HCT116 (cell line): Measurements from ENCODE around the gene MATR3. TPM values are rescaled to one million over a fixed set of nuclear protein-coding genes. Genes with fewer than 3 reads are reported as not detected.

Source experiments
- ATAC-seq: fragments of 200-7000 bp; cut with Tn5 transposase; 2 replicates; pipeline ENCODE4 v1.9.1; 2020; ENCODE audit warnings: mild to moderate bottlenecking, moderate library complexity
- BruUV-seq: library from RNA; stranded (reverse); fragments of 400-500 nt; replicated peaks from 2 replicates; lab custom pipeline; 2021; lab: Mats Ljungman, UMichigan
- CTCF ChIA-PET: fragments of 300-600 bp; sonication (Branson Sonifier 250); formaldehyde crosslinking; loops from one replicate; lab custom pipeline; 2021; ENCODE audit warnings: antibody characterized with exemption; lab: Charles Lee
- POLR2A ChIA-PET: fragments of 300-600, 350-600 bp; sonication (Branson Sonifier 250); formaldehyde crosslinking; loops from one replicate; lab custom pipeline; 2021; ENCODE audit warnings: antibody characterized with exemption; lab: Charles Lee
- RAD21 ChIA-PET, 2 experiments: fragments of 300-600 bp; sonication (Branson Sonifier 250); formaldehyde crosslinking; loops; one replicate each; lab custom pipeline; 2023; ENCODE audit warnings: low total read pairs in 2 of 2; ENCODE audit not compliant: uncharacterized antibody in 2 of 2, unreplicated experiment in 2 of 2, low non-redundant PET in 1 of 2; lab: Charles Lee
- DNase-seq: peaks from one replicate; pipeline ENCODE4 v3.0.0-alpha.2; 2010; ENCODE audit warnings: low read depth, low spot score
- H2AFZ ChIP-seq: fragments of 200-600 bp; shearing (Covaris generic), sonication (generic); 2 replicates; pipeline ENCODE4 v1.6.1; 2017; ENCODE audit warnings: low read depth, mixed run types, mixed read lengths, antibody characterized with exemption, low read length; ENCODE audit not compliant: poor library complexity, severe bottlenecking
- H3K27ac ChIP-seq: 2 replicates; pipeline ENCODE4 v1.5.1; 2012; ENCODE audit warnings: low read depth, low read length
- H3K27me3 ChIP-seq: fragments of 200-600 bp; sonication (generic); 2 replicates; pipeline ENCODE4 v1.6.1; 2016; ENCODE audit warnings: mixed run types, low read length, mixed read lengths; ENCODE audit not compliant: insufficient read depth
- H3K36me3 ChIP-seq, 2 experiments: fragments of 200-500 bp in 1 of 2; fragments of 200-600 bp in 1 of 2; sonication (Bioruptor generic) in 1 of 2; sonication (generic) in 1 of 2; 2 replicates each; pipeline versions ENCODE4 v1.5.1 to v1.6.1; 2014 to 2016; ENCODE audit warnings: low read length in 2 of 2, inconsistent platforms in 1 of 2, mixed read lengths in 1 of 2, mixed run types in 1 of 2; ENCODE audit not compliant: insufficient read depth in 2 of 2, control insufficient read depth in 1 of 2
- H3K4me1 ChIP-seq, 2 experiments: fragments of 200-600 bp in 1 of 2; sonication (generic) in 1 of 2; 2 replicates each; pipeline versions ENCODE4 v1.5.1 to v1.6.1; 2012 to 2017; ENCODE audit warnings: low read length in 2 of 2, inconsistent platforms in 1 of 2, mild to moderate bottlenecking in 1 of 2, mixed read lengths in 1 of 2, mixed run types in 1 of 2, moderate library complexity in 1 of 2; ENCODE audit not compliant: insufficient read depth in 2 of 2, control insufficient read depth in 1 of 2
- H3K4me2 ChIP-seq: fragments of 200-600 bp; sonication (generic); 2 replicates; pipeline ENCODE4 v1.6.1; 2017; ENCODE audit warnings: mixed run types, low read length, mixed read lengths
- H3K4me3 ChIP-seq, 2 experiments: fragments of 200-600 bp in 1 of 2; sonication (generic) in 1 of 2; replicated peaks in 1 of 2; 2 replicates each; pipeline ENCODE4 v1.5.1; 2011 to 2016; ENCODE audit warnings: low read length in 2 of 2, control low read depth in 1 of 2, low read depth in 1 of 2, mild to moderate bottlenecking in 1 of 2, mixed read lengths in 1 of 2, mixed run types in 1 of 2
- H3K79me2 ChIP-seq: fragments of 200-600 bp; sonication (generic); 2 replicates; pipeline ENCODE4 v1.6.1; 2017; ENCODE audit warnings: mild to moderate bottlenecking, mixed run types, low read length, moderate library complexity, mixed read lengths; ENCODE audit not compliant: insufficient read depth
- H3K9ac ChIP-seq: fragments of 200-600 bp; sonication (generic); 2 replicates; pipeline ENCODE4 v1.6.1; 2016; ENCODE audit warnings: low read length, mixed read lengths
- H3K9me2 ChIP-seq: fragments of 200-600 bp; sonication (generic), shearing (Covaris generic); 2 replicates; pipeline ENCODE4 v1.6.1; 2017; ENCODE audit warnings: mixed run types, mild to moderate bottlenecking, moderate library complexity; ENCODE audit not compliant: insufficient read depth
- H3K9me3 ChIP-seq, 2 experiments: fragments of 200-500 bp in 1 of 2; fragments of 200-600 bp in 1 of 2; sonication (Bioruptor generic) in 1 of 2; sonication (generic) in 1 of 2; 2 replicates each; pipeline ENCODE4 v1.6.1; 2014 to 2017; ENCODE audit warnings: low read length in 2 of 2, mixed read lengths in 2 of 2, inconsistent platforms in 1 of 2, low read depth in 1 of 2, mild to moderate bottlenecking in 1 of 2, mixed run types in 1 of 2, moderate library complexity in 1 of 2; ENCODE audit not compliant: control insufficient read depth in 1 of 2, insufficient read depth in 1 of 2
- H4K20me1 ChIP-seq: fragments of 200-600 bp; sonication (generic), shearing (Covaris generic); 2 replicates; pipeline ENCODE4 v1.6.1; 2017; ENCODE audit warnings: mixed run types, mild to moderate bottlenecking, moderate library complexity; ENCODE audit not compliant: insufficient read depth
- CBX3 ChIP-seq: IDR thresholded peaks from 2 replicates; pipeline ENCODE4 v1.6.1; 2012; ENCODE audit warnings: low read depth
- JUND ChIP-seq: IDR thresholded peaks from 2 replicates; pipeline ENCODE4 v1.6.1; 2012
- POLR2A ChIP-seq: IDR thresholded peaks from 2 replicates; pipeline ENCODE4 v1.7.0; 2011; ENCODE audit warnings: borderline replicate concordance; ENCODE audit not compliant: insufficient read depth, insufficient read length; ENCODE audit errors: extremely low read depth
- REST ChIP-seq: IDR thresholded peaks from 2 replicates; pipeline ENCODE4 v1.6.1; 2012; ENCODE audit warnings: low read depth
- SIN3A ChIP-seq: IDR thresholded peaks from 2 replicates; pipeline ENCODE4 v1.6.1; 2012; ENCODE audit warnings: low read depth
- SRF ChIP-seq: IDR thresholded peaks from 2 replicates; pipeline ENCODE4 v1.6.1; 2012; ENCODE audit warnings: low read depth
- TCF7L2 ChIP-seq: IDR thresholded peaks from 2 replicates; pipeline ENCODE4 v1.7.0; 2011; ENCODE audit warnings: borderline replicate concordance, inconsistent platforms; ENCODE audit not compliant: insufficient read depth, insufficient read length; ENCODE audit errors: extremely low read depth
- intact Hi-C: fragments of 100-400 bp; cut with micrococcal nuclease; formaldehyde crosslinking; loops from 2 replicates; pipeline ENCODE4 v1.10.0; 2022
- total RNA-seq: library from RNA; stranded (reverse); gene quantifications from one replicate; pipeline ENCODE4 v1.2.1, GENCODE V29; 2021; ENCODE audit not compliant: unreplicated experiment
- TF ChIP-seq, protein P1 (sequence below), 3 experiments: fragments of 200-600 bp in 1 of 3; sonication (generic) in 1 of 3; IDR thresholded peaks in 2 of 3; conservative IDR thresholded peaks in 1 of 3; 2 replicates each; pipeline ENCODE4 v1.5.1; 2012 to 2017; ENCODE audit warnings: low read depth in 2 of 3, low read length in 2 of 3, antibody characterized with exemption in 1 of 3, borderline replicate concordance in 1 of 3, control low read depth in 1 of 3, mild to moderate bottlenecking in 1 of 3, mixed read lengths in 1 of 3, mixed run types in 1 of 3, moderate library complexity in 1 of 3; ENCODE audit not compliant: insufficient read depth in 1 of 3

The MATR3 gene
- total RNA-seq, 1 experiment from 2014 or later, result 123 TPM

- peaks cover 17% of the 10 kb centered on the region for H3K79me2 ChIP-seq
- DNase-seq (no peak), ATAC-seq (peak; percentile 33; the same call in 1 of the 2 replicates)
These were observed 5.5 kb upstream of the MATR3 start for GRCh38 chr5:139287890-139288635.

DNA sequence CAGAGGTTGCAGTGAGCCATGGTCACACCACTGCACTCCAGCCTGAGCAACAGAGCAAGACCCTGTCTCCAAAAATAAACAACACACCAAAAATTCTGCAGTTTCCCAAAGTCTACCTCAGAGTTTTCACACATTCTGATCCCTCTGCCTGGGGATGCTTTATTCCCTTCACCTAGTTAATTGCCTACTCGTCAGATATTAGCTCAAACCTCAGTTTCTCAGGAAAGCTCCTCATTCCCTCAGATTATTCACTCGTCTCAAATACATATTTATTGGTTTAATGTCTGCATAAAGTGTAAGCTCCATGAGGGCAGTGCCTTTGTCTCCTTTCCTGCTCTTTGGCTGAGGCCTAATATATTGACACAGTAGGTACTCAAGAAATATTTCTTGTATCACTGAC lies 2.5 kb upstream of the MATR3 start:
- Histone ChIP-seq H2AFZ (no peak overlapping the region), H3K4me1 (peaks cover 13 to 21% of the 10 kb centered on the region in 2 experiments), H3K9me2 (no peaks in the 10 kb centered on the region), H3K27ac (no peak overlapping the region), H3K4me3 (no peak overlapping the region), H3K9ac (no peak overlapping the region), H3K4me2 (no peak overlapping the region), H3K27me3 (no peaks in the 10 kb centered on the region), H4K20me1 (peaks cover 12% of the 10 kb centered on the region; the same call in 1 of the 2 replicates), H3K36me3 (peaks cover 0 to 7% of the 10 kb centered on the region in 2 experiments; a peak in 3 of 4 replicates), H3K79me2 (peaks cover 26% of the 10 kb centered on the region), H3K9me3 (no peaks in the 10 kb centered on the region)
- no peak for DNase-seq
- no TSS peak for BruUV-seq
- ChIA-PET POLR2A (no interaction called here), CTCF (no interaction called here), RAD21 (no interaction called here)
- no peak for ATAC-seq
- TF ChIP-seq SIN3A, result no peak
- no peak for TF ChIP-seq REST
- TF ChIP-seq JUND, result no peak
- TF ChIP-seq TCF7L2, result no peak
- no peak for TF ChIP-seq SRF
- no peak for TF ChIP-seq CBX3
- no peak for TF ChIP-seq POLR2A
- intact Hi-C loops, result no loop called here

More at GRCh38 chr5:139287890-139288635, 5.5 kb upstream of the MATR3 start:
- no peaks in the 10 kb centered on the region for H3K27me3 ChIP-seq
- peaks cover 29% of the 10 kb centered on the region; the same call in 1 of the 2 replicates for H4K20me1 ChIP-seq
- H3K27ac ChIP-seq, result no peak overlapping the region
- H2AFZ ChIP-seq, result no peak overlapping the region
- no peaks in the 10 kb centered on the region for H3K9me3 ChIP-seq
- POLR2A ChIA-PET, result interaction anchor here (1.2 to 2.3 kb wide), 2 partner anchors 11 to 14 kb away, joined by 3 to 9 read pairs; no protein-coding TSS in a partner anchor
- no peak overlapping the region for H3K4me2 ChIP-seq
- H3K9me2 ChIP-seq, result no peaks in the 10 kb centered on the region
- no peak overlapping the region for H3K4me3 ChIP-seq
- no peak for TF ChIP-seq POLR2A
- TF ChIP-seq, protein P1, sequence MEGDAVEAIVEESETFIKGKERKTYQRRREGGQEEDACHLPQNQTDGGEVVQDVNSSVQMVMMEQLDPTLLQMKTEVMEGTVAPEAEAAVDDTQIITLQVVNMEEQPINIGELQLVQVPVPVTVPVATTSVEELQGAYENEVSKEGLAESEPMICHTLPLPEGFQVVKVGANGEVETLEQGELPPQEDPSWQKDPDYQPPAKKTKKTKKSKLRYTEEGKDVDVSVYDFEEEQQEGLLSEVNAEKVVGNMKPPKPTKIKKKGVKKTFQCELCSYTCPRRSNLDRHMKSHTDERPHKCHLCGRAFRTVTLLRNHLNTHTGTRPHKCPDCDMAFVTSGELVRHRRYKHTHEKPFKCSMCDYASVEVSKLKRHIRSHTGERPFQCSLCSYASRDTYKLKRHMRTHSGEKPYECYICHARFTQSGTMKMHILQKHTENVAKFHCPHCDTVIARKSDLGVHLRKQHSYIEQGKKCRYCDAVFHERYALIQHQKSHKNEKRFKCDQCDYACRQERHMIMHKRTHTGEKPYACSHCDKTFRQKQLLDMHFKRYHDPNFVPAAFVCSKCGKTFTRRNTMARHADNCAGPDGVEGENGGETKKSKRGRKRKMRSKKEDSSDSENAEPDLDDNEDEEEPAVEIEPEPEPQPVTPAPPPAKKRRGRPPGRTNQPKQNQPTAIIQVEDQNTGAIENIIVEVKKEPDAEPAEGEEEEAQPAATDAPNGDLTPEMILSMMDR (IDR thresholded peaks at IDR 0.05 in 2 of 3, conservative IDR thresholded peaks at IDR 0.05 in 1 of 3; ENCODE audit: borderline replicate concordance in 1 of 3, insufficient read depth in 1 of 3, low read depth in 2 of 3, low read length in 2 of 3), result peak in 1 of 3 experiments; percentile 29; a peak in 2 of 6 replicates
- no peak for TF ChIP-seq JUND
- TF ChIP-seq, all 23 proteins: peak for 1
- Histone ChIP-seq H3K36me3 (peaks cover 22 to 31% of the 10 kb centered on the region in 2 experiments), H3K9ac (no peak overlapping the region), H3K4me1 (peaks cover 4 to 6% of the 10 kb centered on the region in 2 experiments; a peak in 3 of 4 replicates)
- ChIA-PET RAD21 (no interaction called here), CTCF (interaction anchor here (2.1 kb wide), 1 partner anchor 54 kb away, joined by 6 read pairs; the partner anchor contains the start of gene PAIP2)
- intact Hi-C loops, result no loop called here
- no TSS peak for BruUV-seq
